GM23338 (cell line): ENCODE data around the gene C1orf174. TPM values are rescaled to one million over a fixed set of nuclear protein-coding genes. Genes with fewer than 3 reads are reported as not detected.

Experiments used
- ATAC-seq: fragments of 200-7000 bp; cut with Tn5 transposase; 3 replicates; pipeline ENCODE4 v1.9.1; 2020
- DNase-seq: peaks from one replicate; pipeline ENCODE4 v3.0.0-alpha.2; 2015; ENCODE audit warnings: low spot score
- H2AFZ ChIP-seq: fragments of 200-600 bp; sonication (generic); 2 replicates; pipeline ENCODE4 v1.8.0; 2016; ENCODE audit warnings: antibody characterized with exemption, mild to moderate bottlenecking, moderate library complexity
- H3F3A ChIP-seq: fragments of 200-600 bp; sonication (generic); replicated peaks from 2 replicates; pipeline ENCODE4 v1.8.0; 2017; ENCODE audit warnings: antibody characterized with exemption, mixed run types, low read depth
- H3K27ac ChIP-seq: fragments of 200-600 bp; sonication (generic); 2 replicates; pipeline ENCODE4 v1.6.1; 2016; ENCODE audit warnings: low read depth
- H3K27me3 ChIP-seq: fragments of 200-600 bp; sonication (generic); 2 replicates; pipeline ENCODE4 v1.8.0; 2016; ENCODE audit warnings: mild to moderate bottlenecking, mixed run types, moderate library complexity; ENCODE audit not compliant: insufficient read depth
- H3K36me3 ChIP-seq: fragments of 200-600 bp; sonication (generic); 2 replicates; pipeline ENCODE4 v1.8.0; 2016; ENCODE audit warnings: mild to moderate bottlenecking; ENCODE audit not compliant: insufficient read depth
- H3K4me1 ChIP-seq: fragments of 200-600 bp; sonication (generic); 2 replicates; pipeline ENCODE4 v1.8.0; 2016; ENCODE audit warnings: mild to moderate bottlenecking, moderate library complexity; ENCODE audit not compliant: insufficient read depth
- H3K4me2 ChIP-seq: fragments of 200-600 bp; sonication (generic); 2 replicates; pipeline ENCODE4 v1.7.1; 2017; ENCODE audit warnings: mixed run types
- H3K4me3 ChIP-seq: fragments of 200-600 bp; sonication (generic); 2 replicates; pipeline ENCODE4 v1.6.1; 2016; ENCODE audit warnings: mixed run types
- H3K79me2 ChIP-seq: fragments of 200-600 bp; sonication (generic); replicated peaks from 2 replicates; pipeline ENCODE4 v1.8.0; 2017; ENCODE audit warnings: mild to moderate bottlenecking; ENCODE audit not compliant: insufficient read depth
- H3K9me2 ChIP-seq: fragments of 200-600 bp; sonication (generic); 2 replicates; pipeline ENCODE4 v1.8.0; 2017; ENCODE audit not compliant: insufficient read depth
- H4K20me1 ChIP-seq: fragments of 200-600 bp; sonication (generic); replicated peaks from 2 replicates; pipeline ENCODE4 v1.8.0; 2017; ENCODE audit warnings: mild to moderate bottlenecking; ENCODE audit not compliant: insufficient read depth
- H3K27ac Mint-ChIP-seq: 2 replicates; pipeline ENCODE4 v1.8.0; 2020; ENCODE audit warnings: inconsistent platforms, mild to moderate bottlenecking, moderate library complexity, mixed read lengths
- H3K27me3 Mint-ChIP-seq: 3 replicates; pipeline ENCODE4 v1.8.0; 2022; ENCODE audit warnings: low read depth, mild to moderate bottlenecking, moderate library complexity, mixed read lengths, inconsistent platforms; ENCODE audit not compliant: insufficient read depth, poor library complexity
- H3K36me3 Mint-ChIP-seq: 3 replicates; pipeline ENCODE4 v1.8.0; 2021; ENCODE audit warnings: low read depth, mild to moderate bottlenecking, inconsistent platforms, moderate library complexity, mixed read lengths
- H3K4me1 Mint-ChIP-seq: 3 replicates; pipeline ENCODE4 v1.8.0; 2020; ENCODE audit warnings: mild to moderate bottlenecking, inconsistent platforms, mixed read lengths
- H3K4me3 Mint-ChIP-seq: 3 replicates; pipeline ENCODE4 v1.8.0; 2021; ENCODE audit warnings: moderate library complexity, mild to moderate bottlenecking, inconsistent platforms, mixed read lengths
- H3K9me3 Mint-ChIP-seq: 3 replicates; pipeline ENCODE4 v1.8.0; 2020; ENCODE audit warnings: moderate library complexity, mild to moderate bottlenecking, inconsistent platforms, mixed read lengths
- ETS1 ChIP-seq: IDR thresholded peaks from 2 replicates; pipeline ENCODE4 v1.6.1; 2016; ENCODE audit warnings: antibody characterized with exemption
- EZH2phosphoT487 ChIP-seq: fragments of 200-600 bp; sonication (generic); IDR thresholded peaks from one replicate; pipeline ENCODE4 v1.8.1; 2018; ENCODE audit warnings: antibody characterized with exemption; ENCODE audit not compliant: unreplicated experiment
- JUNB ChIP-seq: IDR thresholded peaks from one replicate; pipeline ENCODE4 v1.6.1; 2016; ENCODE audit warnings: antibody characterized with exemption; ENCODE audit not compliant: unreplicated experiment
- NANOG ChIP-seq: IDR thresholded peaks from 2 replicates; pipeline ENCODE4 v1.6.1; 2016; ENCODE audit warnings: antibody characterized with exemption, borderline replicate concordance
- POLR2AphosphoS5 ChIP-seq: IDR thresholded peaks from 2 replicates; pipeline ENCODE4 v1.6.1; 2016; ENCODE audit warnings: antibody characterized with exemption, low read depth
- STAT1 ChIP-seq: IDR thresholded peaks from one replicate; pipeline ENCODE4 v1.6.1; 2016; ENCODE audit warnings: antibody characterized with exemption; ENCODE audit not compliant: unreplicated experiment
- ZNF114 ChIP-seq: fragments of 250-450 bp; sonication (Bioruptor Pico); IDR thresholded peaks from 2 replicates; pipeline ENCODE4 v1.5.0; 2020; ENCODE audit warnings: mild to moderate bottlenecking, moderate library complexity
- polyA plus RNA-seq: library from polyadenylated mRNA; unstranded; fragments of >200 nt; fragmentation: Nextera tagmentation; extraction: Ambion mirVana; gene quantifications from 2 replicates; pipeline ENCODE4 v1.2.1, GENCODE V29; 2016
- total RNA-seq: library from RNA; depleted of rRNA; stranded (reverse); fragments of >200 nt; shearing (Covaris generic); gene quantifications from 2 replicates; pipeline ENCODE4 v1.2.3, GENCODE V29; 2014
- TF ChIP-seq, protein P1 (sequence below): IDR thresholded peaks from one replicate; pipeline ENCODE4 v1.6.1; 2018; ENCODE audit warnings: antibody characterized with exemption; ENCODE audit not compliant: unreplicated experiment
- TF ChIP-seq, protein P2 (sequence below): fragments of 250-450 bp; sonication (Bioruptor Pico); IDR thresholded peaks from 2 replicates; pipeline ENCODE4 v1.5.0; 2020; ENCODE audit warnings: mild to moderate bottlenecking, moderate library complexity
- TF ChIP-seq, protein P3 (sequence below), 2 experiments: fragments of 200-600 bp in 1 of 2; sonication (generic) in 1 of 2; conservative IDR thresholded peaks; 2 replicates each; pipeline versions ENCODE4 v1.5.1 to v1.6.1; 2016 to 2017; ENCODE audit warnings: antibody characterized with exemption in 2 of 2, low read depth in 2 of 2, mild to moderate bottlenecking in 2 of 2, moderate library complexity in 1 of 2

Gene C1orf174
- total and polyA plus RNA-seq, 2 experiments from 2014 or later, result 28.5 to 28.7 TPM

DNA sequence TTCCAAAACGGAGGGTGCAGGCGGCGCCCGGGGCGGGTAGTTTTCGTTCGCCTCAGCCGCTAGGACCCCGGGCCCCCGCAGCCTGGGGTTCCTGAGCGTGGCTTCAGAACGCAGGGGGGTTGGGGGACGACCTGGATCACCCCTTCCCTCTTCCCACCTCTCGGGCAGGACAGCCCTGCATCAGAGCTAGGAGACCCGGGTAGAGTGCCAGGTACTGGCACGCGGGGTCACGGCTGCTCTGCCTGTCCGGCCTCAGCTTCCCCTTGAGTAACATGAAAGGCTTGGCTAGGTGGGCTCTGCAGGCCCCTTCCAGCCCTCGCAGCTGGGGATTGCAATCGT, 42.3 kb downstream of the C1orf174 start:
- Mint-ChIP-seq H3K4me3 (peak overlapping the region; percentile 98), H3K27ac (no peak overlapping the region), H3K4me1 (peaks cover 26% of the 10 kb centered on the region), H3K27me3 (peaks cover 26% of the 10 kb centered on the region), H3K36me3 (no peaks in the 10 kb centered on the region; the same call in 2 of the 3 replicates), H3K9me3 (no peaks in the 10 kb centered on the region)
- H3K27me3 ChIP-seq, result peaks cover 8% of the 10 kb centered on the region; the same call in 1 of the 2 replicates
- peak overlapping the region; percentile 98 for H3K4me3 ChIP-seq
- no peaks in the 10 kb centered on the region for H3K36me3 ChIP-seq
- TF ChIP-seq, protein P1, sequence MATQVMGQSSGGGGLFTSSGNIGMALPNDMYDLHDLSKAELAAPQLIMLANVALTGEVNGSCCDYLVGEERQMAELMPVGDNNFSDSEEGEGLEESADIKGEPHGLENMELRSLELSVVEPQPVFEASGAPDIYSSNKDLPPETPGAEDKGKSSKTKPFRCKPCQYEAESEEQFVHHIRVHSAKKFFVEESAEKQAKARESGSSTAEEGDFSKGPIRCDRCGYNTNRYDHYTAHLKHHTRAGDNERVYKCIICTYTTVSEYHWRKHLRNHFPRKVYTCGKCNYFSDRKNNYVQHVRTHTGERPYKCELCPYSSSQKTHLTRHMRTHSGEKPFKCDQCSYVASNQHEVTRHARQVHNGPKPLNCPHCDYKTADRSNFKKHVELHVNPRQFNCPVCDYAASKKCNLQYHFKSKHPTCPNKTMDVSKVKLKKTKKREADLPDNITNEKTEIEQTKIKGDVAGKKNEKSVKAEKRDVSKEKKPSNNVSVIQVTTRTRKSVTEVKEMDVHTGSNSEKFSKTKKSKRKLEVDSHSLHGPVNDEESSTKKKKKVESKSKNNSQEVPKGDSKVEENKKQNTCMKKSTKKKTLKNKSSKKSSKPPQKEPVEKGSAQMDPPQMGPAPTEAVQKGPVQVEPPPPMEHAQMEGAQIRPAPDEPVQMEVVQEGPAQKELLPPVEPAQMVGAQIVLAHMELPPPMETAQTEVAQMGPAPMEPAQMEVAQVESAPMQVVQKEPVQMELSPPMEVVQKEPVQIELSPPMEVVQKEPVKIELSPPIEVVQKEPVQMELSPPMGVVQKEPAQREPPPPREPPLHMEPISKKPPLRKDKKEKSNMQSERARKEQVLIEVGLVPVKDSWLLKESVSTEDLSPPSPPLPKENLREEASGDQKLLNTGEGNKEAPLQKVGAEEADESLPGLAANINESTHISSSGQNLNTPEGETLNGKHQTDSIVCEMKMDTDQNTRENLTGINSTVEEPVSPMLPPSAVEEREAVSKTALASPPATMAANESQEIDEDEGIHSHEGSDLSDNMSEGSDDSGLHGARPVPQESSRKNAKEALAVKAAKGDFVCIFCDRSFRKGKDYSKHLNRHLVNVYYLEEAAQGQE, result no peak
- no peak for TF ChIP-seq EZH2phosphoT487
- TF ChIP-seq ZNF114, result no peak
- TF ChIP-seq STAT1, result no peak
- no peak for TF ChIP-seq NANOG
- TF ChIP-seq POLR2AphosphoS5, result no peak
- TF ChIP-seq ETS1, result no peak
- TF ChIP-seq, protein P2, sequence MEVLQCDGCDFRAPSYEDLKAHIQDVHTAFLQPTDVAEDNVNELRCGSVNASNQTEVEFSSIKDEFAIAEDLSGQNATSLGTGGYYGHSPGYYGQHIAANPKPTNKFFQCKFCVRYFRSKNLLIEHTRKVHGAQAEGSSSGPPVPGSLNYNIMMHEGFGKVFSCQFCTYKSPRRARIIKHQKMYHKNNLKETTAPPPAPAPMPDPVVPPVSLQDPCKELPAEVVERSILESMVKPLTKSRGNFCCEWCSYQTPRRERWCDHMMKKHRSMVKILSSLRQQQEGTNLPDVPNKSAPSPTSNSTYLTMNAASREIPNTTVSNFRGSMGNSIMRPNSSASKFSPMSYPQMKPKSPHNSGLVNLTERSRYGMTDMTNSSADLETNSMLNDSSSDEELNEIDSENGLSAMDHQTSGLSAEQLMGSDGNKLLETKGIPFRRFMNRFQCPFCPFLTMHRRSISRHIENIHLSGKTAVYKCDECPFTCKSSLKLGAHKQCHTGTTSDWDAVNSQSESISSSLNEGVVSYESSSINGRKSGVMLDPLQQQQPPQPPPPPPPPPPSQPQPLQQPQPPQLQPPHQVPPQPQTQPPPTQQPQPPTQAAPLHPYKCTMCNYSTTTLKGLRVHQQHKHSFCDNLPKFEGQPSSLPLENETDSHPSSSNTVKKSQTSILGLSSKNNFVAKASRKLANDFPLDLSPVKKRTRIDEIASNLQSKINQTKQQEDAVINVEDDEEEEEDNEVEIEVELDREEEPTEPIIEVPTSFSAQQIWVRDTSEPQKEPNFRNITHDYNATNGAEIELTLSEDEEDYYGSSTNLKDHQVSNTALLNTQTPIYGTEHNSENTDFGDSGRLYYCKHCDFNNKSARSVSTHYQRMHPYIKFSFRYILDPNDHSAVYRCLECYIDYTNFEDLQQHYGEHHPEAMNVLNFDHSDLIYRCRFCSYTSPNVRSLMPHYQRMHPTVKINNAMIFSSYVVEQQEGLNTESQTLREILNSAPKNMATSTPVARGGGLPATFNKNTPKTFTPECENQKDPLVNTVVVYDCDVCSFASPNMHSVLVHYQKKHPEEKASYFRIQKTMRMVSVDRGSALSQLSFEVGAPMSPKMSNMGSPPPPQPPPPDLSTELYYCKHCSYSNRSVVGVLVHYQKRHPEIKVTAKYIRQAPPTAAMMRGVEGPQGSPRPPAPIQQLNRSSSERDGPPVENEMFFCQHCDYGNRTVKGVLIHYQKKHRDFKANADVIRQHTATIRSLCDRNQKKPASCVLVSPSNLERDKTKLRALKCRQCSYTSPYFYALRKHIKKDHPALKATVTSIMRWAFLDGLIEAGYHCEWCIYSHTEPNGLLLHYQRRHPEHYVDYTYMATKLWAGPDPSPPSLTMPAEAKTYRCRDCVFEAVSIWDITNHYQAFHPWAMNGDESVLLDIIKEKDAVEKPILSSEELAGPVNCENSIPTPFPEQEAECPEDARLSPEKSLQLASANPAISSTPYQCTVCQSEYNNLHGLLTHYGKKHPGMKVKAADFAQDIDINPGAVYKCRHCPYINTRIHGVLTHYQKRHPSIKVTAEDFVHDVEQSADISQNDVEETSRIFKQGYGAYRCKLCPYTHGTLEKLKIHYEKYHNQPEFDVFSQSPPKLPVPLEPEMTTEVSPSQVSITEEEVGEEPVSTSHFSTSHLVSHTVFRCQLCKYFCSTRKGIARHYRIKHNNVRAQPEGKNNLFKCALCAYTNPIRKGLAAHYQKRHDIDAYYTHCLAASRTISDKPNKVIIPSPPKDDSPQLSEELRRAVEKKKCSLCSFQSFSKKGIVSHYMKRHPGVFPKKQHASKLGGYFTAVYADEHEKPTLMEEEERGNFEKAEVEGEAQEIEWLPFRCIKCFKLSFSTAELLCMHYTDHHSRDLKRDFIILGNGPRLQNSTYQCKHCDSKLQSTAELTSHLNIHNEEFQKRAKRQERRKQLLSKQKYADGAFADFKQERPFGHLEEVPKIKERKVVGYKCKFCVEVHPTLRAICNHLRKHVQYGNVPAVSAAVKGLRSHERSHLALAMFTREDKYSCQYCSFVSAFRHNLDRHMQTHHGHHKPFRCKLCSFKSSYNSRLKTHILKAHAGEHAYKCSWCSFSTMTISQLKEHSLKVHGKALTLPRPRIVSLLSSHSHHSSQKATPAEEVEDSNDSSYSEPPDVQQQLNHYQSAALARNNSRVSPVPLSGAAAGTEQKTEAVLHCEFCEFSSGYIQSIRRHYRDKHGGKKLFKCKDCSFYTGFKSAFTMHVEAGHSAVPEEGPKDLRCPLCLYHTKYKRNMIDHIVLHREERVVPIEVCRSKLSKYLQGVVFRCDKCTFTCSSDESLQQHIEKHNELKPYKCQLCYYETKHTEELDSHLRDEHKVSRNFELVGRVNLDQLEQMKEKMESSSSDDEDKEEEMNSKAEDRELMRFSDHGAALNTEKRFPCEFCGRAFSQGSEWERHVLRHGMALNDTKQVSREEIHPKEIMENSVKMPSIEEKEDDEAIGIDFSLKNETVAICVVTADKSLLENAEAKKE (CRISPR knock-in tag), result no peak
- no peak for TF ChIP-seq JUNB
- TF ChIP-seq, protein P3, sequence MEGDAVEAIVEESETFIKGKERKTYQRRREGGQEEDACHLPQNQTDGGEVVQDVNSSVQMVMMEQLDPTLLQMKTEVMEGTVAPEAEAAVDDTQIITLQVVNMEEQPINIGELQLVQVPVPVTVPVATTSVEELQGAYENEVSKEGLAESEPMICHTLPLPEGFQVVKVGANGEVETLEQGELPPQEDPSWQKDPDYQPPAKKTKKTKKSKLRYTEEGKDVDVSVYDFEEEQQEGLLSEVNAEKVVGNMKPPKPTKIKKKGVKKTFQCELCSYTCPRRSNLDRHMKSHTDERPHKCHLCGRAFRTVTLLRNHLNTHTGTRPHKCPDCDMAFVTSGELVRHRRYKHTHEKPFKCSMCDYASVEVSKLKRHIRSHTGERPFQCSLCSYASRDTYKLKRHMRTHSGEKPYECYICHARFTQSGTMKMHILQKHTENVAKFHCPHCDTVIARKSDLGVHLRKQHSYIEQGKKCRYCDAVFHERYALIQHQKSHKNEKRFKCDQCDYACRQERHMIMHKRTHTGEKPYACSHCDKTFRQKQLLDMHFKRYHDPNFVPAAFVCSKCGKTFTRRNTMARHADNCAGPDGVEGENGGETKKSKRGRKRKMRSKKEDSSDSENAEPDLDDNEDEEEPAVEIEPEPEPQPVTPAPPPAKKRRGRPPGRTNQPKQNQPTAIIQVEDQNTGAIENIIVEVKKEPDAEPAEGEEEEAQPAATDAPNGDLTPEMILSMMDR (conservative IDR thresholded peaks at IDR 0.05; ENCODE audit: low read depth in 2 of 2), result no peak
- H3F3A ChIP-seq, result no peaks in the 10 kb centered on the region
- H3K27ac ChIP-seq, result no peak overlapping the region
- peaks cover 8% of the 10 kb centered on the region; the same call in 1 of the 2 replicates for H3K4me1 ChIP-seq
- peak overlapping the region; percentile 94 for H3K4me2 ChIP-seq
- peak; percentile 6 for ATAC-seq
- DNase-seq, result peak; percentile 15
- no peaks in the 10 kb centered on the region for H3K9me2 ChIP-seq
- peaks cover 29% of the 10 kb centered on the region for H3K79me2 ChIP-seq
- peak overlapping the region; percentile 97 for H2AFZ ChIP-seq
- no peaks in the 10 kb centered on the region; the same call in none of the 2 replicates for H4K20me1 ChIP-seq
